Mucosa of descending colon (tissue), 3 donors: Measurements from ENCODE around the gene MIX23. TPM values are rescaled to one million over a fixed set of nuclear protein-coding genes. Genes with fewer than 3 reads are reported as not detected.

Experiments used
- ATAC-seq: fragments of 200-7000 bp; cut with Tn5 transposase; one replicate; pipeline ENCODE4 v1.9.1; 2020; ENCODE audit warnings: mild to moderate bottlenecking, moderate library complexity
- DNase-seq, 3 donors: peaks; one replicate each; pipeline ENCODE4 v3.0.0-alpha.2; 2020
- H3K36me3 ChIP-seq: fragments of 200-600 bp; one replicate; pipeline ENCODE4 v1.8.0; 2021; ENCODE audit warnings: low read depth, mild to moderate bottlenecking
- H3K4me1 ChIP-seq: fragments of 200-600 bp; one replicate; pipeline ENCODE4 v1.8.0; 2021; ENCODE audit warnings: low read depth, mild to moderate bottlenecking
- H3K4me3 ChIP-seq: fragments of 200-600 bp; one replicate; pipeline ENCODE4 v1.8.0; 2021; ENCODE audit warnings: mild to moderate bottlenecking
- H3K9me3 ChIP-seq: fragments of 200-600 bp; one replicate; pipeline ENCODE4 v1.8.0; 2021; ENCODE audit warnings: mild to moderate bottlenecking
- intact Hi-C, 2 donors: fragments of 100-400 bp; cut with DNase I in 1 of 2; cut with micrococcal nuclease in 1 of 2; formaldehyde crosslinking; loops; one replicate each; pipeline versions ENCODE4 v1.11.0 to v1.11.1; 2022; cut with DNase I, micrococcal nuclease
- total RNA-seq, 3 donors: library from RNA; stranded (reverse); fragmentation: NEBNext Ultra II Directional in 2 of 3; extraction: Animal tissue kit (Norgen Biotek cat#: 25700) in 2 of 3; gene quantifications; one replicate each; pipeline versions ENCODE4 v1.2.1 to v1.2.4, GENCODE V29; 2021 to 2023
- TF ChIP-seq, protein P1 (sequence below): fragments of 200-600 bp; IDR thresholded peaks from one replicate; pipeline ENCODE4 v1.8.0; 2022; ENCODE audit warnings: antibody characterized with exemption, mild to moderate bottlenecking
- donor health status: DM: no; HTN: no; CAD: no; lungs with moderate emphysema.
- donor health status: DM: no; HTN: no; CAD: no.
- donor health status: DM: no; HTN: yes; CAD: no.

Gene MIX23
- total RNA-seq, 3 donors from 2014 or later = 27.5 to 37.7 (median 33.2) TPM

DNA sequence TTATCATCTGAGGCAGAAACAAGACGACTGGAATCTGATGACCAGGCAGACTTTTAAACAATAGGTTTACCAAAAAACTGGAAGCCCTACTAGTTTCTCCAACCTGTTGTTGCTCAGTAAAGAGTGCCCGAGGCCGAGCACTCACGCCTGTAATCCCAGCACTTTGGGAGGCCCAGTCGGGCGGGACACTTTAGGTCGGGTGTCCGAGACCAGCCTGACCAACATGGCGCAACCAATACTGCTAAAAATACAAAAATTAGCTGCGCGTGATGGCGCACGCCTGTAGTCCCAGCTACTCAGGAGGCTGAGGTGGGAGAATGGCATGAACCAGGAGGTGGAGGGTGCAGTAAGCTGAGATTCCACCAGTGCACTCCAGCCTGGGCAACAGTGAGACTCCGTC, 33.9 kb upstream of the MIX23 start:
- Histone ChIP-seq H3K4me3 (no peak overlapping the region), H3K36me3 (no peaks in the 10 kb centered on the region), H3K4me1 (peaks cover 19% of the 10 kb centered on the region), H3K9me3 (no peaks in the 10 kb centered on the region)
- intact Hi-C loops = no loop called here
- ATAC-seq (no peak), DNase-seq (peak in 1 of 3 donors; percentile 29)
- TF ChIP-seq, protein P1, sequence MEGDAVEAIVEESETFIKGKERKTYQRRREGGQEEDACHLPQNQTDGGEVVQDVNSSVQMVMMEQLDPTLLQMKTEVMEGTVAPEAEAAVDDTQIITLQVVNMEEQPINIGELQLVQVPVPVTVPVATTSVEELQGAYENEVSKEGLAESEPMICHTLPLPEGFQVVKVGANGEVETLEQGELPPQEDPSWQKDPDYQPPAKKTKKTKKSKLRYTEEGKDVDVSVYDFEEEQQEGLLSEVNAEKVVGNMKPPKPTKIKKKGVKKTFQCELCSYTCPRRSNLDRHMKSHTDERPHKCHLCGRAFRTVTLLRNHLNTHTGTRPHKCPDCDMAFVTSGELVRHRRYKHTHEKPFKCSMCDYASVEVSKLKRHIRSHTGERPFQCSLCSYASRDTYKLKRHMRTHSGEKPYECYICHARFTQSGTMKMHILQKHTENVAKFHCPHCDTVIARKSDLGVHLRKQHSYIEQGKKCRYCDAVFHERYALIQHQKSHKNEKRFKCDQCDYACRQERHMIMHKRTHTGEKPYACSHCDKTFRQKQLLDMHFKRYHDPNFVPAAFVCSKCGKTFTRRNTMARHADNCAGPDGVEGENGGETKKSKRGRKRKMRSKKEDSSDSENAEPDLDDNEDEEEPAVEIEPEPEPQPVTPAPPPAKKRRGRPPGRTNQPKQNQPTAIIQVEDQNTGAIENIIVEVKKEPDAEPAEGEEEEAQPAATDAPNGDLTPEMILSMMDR = no peak

DNA sequence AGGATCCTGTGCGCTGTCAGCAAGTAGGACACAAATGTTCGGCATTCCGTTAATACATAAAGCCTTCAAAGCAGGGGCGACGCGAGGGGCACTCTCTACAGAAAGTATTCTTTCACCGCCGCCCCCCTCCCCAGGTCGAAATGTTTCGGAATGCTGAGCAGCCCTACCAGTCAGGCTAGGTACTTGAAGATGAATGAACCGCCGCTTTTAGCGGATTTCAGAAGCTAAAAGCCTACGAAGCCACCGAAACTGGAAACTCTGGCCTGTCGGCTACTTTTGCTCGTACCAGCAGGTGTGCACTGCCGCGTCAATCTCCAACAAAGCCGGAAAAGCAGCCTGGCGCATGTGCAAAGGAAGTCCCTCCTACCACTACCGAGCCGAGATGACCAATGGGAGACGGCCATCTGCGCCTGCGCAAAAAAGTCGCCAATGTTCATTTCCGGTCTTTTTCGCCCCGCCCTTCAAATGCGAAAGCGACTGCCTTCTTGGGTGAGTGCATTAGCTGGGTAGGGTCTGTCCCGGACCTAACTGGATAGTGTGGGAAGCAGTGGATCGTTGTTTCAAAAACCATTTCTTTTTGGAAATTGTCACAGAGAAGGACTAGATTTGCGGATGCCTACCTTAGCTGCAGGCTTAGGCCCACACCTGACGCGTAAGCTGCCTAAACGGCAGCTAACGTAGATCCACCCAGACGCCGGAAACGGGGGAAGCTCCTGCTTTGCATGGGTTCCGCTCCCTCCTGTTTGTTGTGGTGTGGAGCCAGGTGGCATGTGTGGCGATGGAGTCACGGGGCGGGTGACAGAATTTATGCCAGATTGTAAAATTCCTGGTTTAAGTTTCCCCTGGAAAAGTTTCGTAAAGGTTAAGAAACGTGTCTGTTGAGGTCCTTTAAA, 33.0 kb upstream of the MIX23 start, which contains the start of gene WDR5B:
Gene WDR5B, minus strand, starts transcription at position 301 of the 893 bp plus-strand sequence. CDS start 534 bp downstream, outside the sequence.
- peak; percentile 96 for ATAC-seq
- TF ChIP-seq, protein P1 = peak; percentile 17
- Histone ChIP-seq H3K4me3 (peak within 1 kb of the TSS; percentile 28), H3K36me3 (no peaks in the 10 kb centered on the region), H3K9me3 (no peaks in the 10 kb centered on the region), H3K4me1 (peaks cover 19% of the 10 kb centered on the region)
- peak; percentile 97 to 98 (median 98) for DNase-seq
- intact Hi-C loops = no loop called here

DNA sequence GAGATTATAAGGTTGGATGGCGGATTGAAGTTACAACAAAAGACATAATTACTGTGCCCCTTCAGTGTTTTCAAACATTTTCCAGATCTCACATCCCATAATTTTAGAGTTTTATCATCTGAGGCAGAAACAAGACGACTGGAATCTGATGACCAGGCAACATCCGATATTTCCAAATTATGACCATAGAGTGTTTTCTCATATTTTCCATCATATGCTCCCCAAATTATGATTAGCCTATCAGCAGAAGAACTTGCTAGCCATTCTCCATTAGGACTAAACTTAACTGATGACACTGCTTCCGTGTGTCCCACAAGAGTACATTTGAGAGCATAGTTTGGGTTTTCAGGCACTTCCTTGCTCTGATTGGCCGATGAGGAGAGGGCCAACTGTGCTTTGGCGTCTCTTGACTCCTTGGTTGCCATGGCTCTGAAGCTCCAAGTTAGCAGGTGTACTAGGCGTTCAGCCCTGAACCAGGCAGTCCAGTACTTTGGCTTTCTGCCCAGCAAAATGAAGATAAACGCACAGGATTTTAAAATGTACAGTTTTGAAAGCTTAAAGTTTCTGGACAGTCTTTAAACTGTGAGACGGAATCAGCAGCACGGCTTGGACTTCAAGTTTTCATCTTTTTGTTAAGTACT, 32.2 kb upstream of the MIX23 start:
- DNase-seq = peak in 2 of 3 donors; percentile 49 to 50
- intact Hi-C loops = no loop called here

DNA sequence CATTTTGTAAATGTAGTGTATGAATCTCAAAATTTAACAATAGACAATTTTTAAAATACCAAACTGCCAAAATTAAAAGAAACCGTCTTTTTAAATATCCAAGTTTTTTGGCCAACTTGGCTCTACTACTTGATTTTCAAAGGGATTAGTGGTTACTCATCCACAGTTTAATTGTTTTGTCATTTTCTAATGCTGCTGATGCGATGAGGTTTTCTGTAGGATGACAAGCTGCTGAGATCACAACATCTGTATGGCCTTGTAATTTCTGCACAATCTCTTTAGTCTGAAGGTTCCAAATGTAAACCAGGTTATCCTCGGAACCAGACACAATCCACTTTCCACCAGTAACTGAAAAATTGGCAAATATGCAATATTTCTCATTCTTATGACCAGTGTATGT, 31.4 kb upstream of the MIX23 start:
- TF ChIP-seq, protein P1 = no peak
- ATAC-seq = no peak
- Histone ChIP-seq H3K9me3 (no peaks in the 10 kb centered on the region), H3K4me3 (no peak overlapping the region), H3K36me3 (no peaks in the 10 kb centered on the region), H3K4me1 (peaks cover 19% of the 10 kb centered on the region)
- no peak for DNase-seq
- intact Hi-C loops = no loop called here

More for the DNA sequence above, 32.2 kb upstream of the MIX23 start:
- H3K36me3 ChIP-seq = no peaks in the 10 kb centered on the region
- peak overlapping the region; percentile 28 for H3K4me3 ChIP-seq
- H3K9me3 ChIP-seq = no peaks in the 10 kb centered on the region
- H3K4me1 ChIP-seq = peaks cover 19% of the 10 kb centered on the region
- ATAC-seq = peak; percentile 63
- TF ChIP-seq, protein P1 = no peak

DNA sequence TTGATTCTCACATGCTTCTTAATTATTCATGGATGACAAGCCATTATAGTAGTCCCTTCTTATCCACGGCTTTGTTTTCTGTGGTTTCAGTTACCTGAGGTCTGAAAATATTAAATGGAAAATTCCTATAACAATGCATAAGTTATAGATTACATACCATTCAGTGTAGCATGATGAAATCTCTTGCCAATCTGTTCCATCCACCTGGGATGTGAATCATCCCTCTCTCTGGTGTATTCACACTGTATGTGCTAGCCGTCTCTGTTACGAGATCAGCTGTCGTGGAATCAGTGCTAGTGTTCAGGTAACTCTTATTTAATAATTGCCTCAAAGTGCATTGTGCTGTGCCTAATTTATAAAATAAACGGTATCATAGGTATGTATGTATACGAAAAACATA, 27.6 kb upstream of the MIX23 start:
- ATAC-seq = no peak
- DNase-seq = no peak
- TF ChIP-seq, protein P1 = no peak
- H3K4me3 ChIP-seq = no peak overlapping the region
- H3K36me3 ChIP-seq = peaks cover 4% of the 10 kb centered on the region
- H3K9me3 ChIP-seq = no peaks in the 10 kb centered on the region
- peaks cover 11% of the 10 kb centered on the region for H3K4me1 ChIP-seq
- intact Hi-C loops = no loop called here
